Measurements from ENCODE around the gene ZNF74.

The ZNF74 gene

GRCh38 chr22:20422271-20423007, 28.5 kb downstream of the ZNF74 start:
- DNase-seq = no peak

GRCh38 chr22:20423008-20423905, 29.3 kb downstream of the ZNF74 start:
- DNase-seq = no peak

GRCh38 chr22:20423906-20424551, 30.1 kb downstream of the ZNF74 start:
- DNase-seq = no peak

GRCh38 chr22:20424568-20424931, 30.6 kb downstream of the ZNF74 start:
- no peak for DNase-seq

- no peak for DNase-seq
Measured at GRCh38 chr22:20424932-20425565, 31.1 kb downstream of the ZNF74 start.

GRCh38 chr22:20425566-20426258, 31.8 kb downstream of the ZNF74 start:
- DNase-seq = no peak

GRCh38 chr22:20426259-20426615, 32.3 kb downstream of the ZNF74 start:
- DNase-seq = no peak

GRCh38 chr22:20427104-20427944, 33.4 kb downstream of the ZNF74 start:
- no peak for DNase-seq

- DNase-seq = no peak
Measured at GRCh38 chr22:20427945-20428417, 34.0 kb downstream of the ZNF74 start.

- no peak for DNase-seq
Measured at GRCh38 chr22:20428496-20429253, 34.7 kb downstream of the ZNF74 start.

GRCh38 chr22:20429254-20430100, 35.5 kb downstream of the ZNF74 start:
- peak; percentile 89 for DNase-seq

GRCh38 chr22:20430101-20430719, 36.3 kb downstream of the ZNF74 start:
- no peak for DNase-seq

- no peak for DNase-seq
Measured at GRCh38 chr22:20430720-20431510, 37.0 kb downstream of the ZNF74 start.

GRCh38 chr22:20431511-20432192, 37.7 kb downstream of the ZNF74 start:
- DNase-seq = no peak

- DNase-seq = no peak
Measured at GRCh38 chr22:20432244-20432686, 38.3 kb downstream of the ZNF74 start.

GRCh38 chr22:20433191-20433590, 39.2 kb downstream of the ZNF74 start:
- DNase-seq = no peak

GRCh38 chr22:20433686-20434241, 39.8 kb downstream of the ZNF74 start:
- no peak for DNase-seq
